Measurements from ENCODE around the gene CALY. TPM values are rescaled to one million over a fixed set of nuclear protein-coding genes. Genes with fewer than 3 reads are reported as not detected.

The CALY gene
- total RNA-seq, 1 experiment from 2014 or later, result not detected

- H3K4me1 ChIP-seq (ENCODE audit: insufficient read depth, low read length, poor library complexity, severe bottlenecking), result no peaks in the 10 kb centered on the region
- ChIA-PET CTCF (no interaction called here), POLR2A (ENCODE audit: low non-redundant PET) (no interaction called here)
- TF ChIP-seq EZH2 (IDR thresholded peaks at IDR 0.05; ENCODE audit: borderline replicate concordance, low read depth, low read length, poor library complexity, severe bottlenecking) (no peak), CTCF (conservative IDR thresholded peaks at IDR 0.05; ENCODE audit: low read depth, low read length) (no peak)
- no peak overlapping the region for H3K27ac ChIP-seq (ENCODE audit: low read depth, low read length, poor library complexity, severe bottlenecking)
- no peak overlapping the region for H3K4me3 ChIP-seq (ENCODE audit: low read depth, low read length, poor library complexity, severe bottlenecking)
- no peak for DNase-seq (ENCODE audit: low spot score)
- H3K36me3 ChIP-seq (ENCODE audit: insufficient read depth, low read length, poor library complexity, severe bottlenecking), result no peaks in the 10 kb centered on the region
- H3K27me3 ChIP-seq (replicated peaks; ENCODE audit: insufficient read depth, low read depth, low read length, poor library complexity), result no peaks in the 10 kb centered on the region
- intact Hi-C loops (cut with micrococcal nuclease; ENCODE audit: unreplicated experiment), result no loop called here
- no TSS peak for BruUV-seq (replicated peaks)
- H3K9me3 ChIP-seq (ENCODE audit: low read depth, low read length, poor library complexity, severe bottlenecking), result no peaks in the 10 kb centered on the region
Measured at GRCh38 chr10:133353202-133353959, 16.7 kb upstream of the CALY start.

DNA sequence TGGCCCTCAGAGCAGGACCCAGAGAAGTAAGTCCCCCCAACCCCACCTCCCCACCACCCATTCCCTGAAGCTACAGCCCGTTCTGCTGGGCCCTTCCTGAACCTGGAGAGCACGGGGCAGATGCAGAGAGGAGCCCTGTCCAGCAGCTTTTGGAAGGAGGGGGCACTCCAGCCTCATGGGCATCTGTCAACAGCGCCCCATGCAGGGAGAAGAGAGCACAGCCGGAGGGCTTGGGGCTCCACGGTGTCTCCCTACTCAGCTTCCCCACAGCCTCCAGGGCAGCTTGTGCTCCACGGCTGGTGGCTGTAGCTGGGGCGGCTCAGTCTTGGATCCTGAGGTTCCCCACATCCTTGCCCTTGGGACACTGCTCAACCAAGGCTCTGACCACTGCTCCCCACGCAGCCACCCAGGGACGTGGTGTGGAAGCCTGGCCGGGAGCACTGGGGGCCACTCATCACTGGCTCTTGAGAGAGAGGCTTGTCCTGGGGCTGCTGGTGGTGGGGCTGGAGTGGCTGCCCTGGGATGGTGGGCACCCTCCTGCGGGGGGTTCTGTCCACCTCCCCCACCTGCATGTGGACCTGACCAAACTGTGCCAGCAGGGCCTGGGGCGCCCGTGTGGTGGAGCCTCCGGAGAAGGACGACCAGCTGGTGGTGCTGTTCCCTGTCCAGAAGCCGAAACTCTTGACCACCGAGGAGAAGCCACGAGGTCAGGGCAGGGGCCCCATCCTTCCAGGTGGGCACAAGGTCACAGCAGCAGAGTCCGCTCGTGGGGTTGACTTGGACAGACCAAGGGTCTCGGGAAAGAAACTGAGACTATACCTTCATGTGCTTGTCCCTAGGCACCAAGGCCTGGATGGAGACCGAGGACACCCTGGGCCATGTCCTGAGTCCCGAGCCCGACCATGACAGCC lies 15.0 kb upstream of the CALY start:
- no TSS peak for BruUV-seq (replicated peaks)
- Histone ChIP-seq H3K9me3 (ENCODE audit: low read depth, low read length, poor library complexity, severe bottlenecking) (no peaks in the 10 kb centered on the region), H3K4me3 (ENCODE audit: low read depth, low read length, poor library complexity, severe bottlenecking) (no peak overlapping the region), H3K27ac (ENCODE audit: low read depth, low read length, poor library complexity, severe bottlenecking) (no peak overlapping the region), H3K27me3 (replicated peaks; ENCODE audit: insufficient read depth, low read depth, low read length, poor library complexity) (no peaks in the 10 kb centered on the region), H3K4me1 (ENCODE audit: insufficient read depth, low read length, poor library complexity, severe bottlenecking) (peaks cover 6% of the 10 kb centered on the region), H3K36me3 (ENCODE audit: insufficient read depth, low read length, poor library complexity, severe bottlenecking) (no peaks in the 10 kb centered on the region)
- POLR2A ChIA-PET (ENCODE audit: low non-redundant PET), result interaction anchor here (0.6 kb wide), 1 partner anchor 17 kb away, joined by 4 read pairs; no protein-coding TSS in a partner anchor
- CTCF ChIA-PET, result interaction anchor here (1.2 kb wide), 1 partner anchor 22 kb away, joined by 6 read pairs; no protein-coding TSS in a partner anchor
- no peak for DNase-seq (ENCODE audit: low spot score)
- intact Hi-C loops (cut with micrococcal nuclease; ENCODE audit: unreplicated experiment), result no loop called here
- TF ChIP-seq CTCF (conservative IDR thresholded peaks at IDR 0.05; ENCODE audit: low read depth, low read length) (0 out of 2 replicates have a peak, but pooled peaks have one; percentile 29), EZH2 (IDR thresholded peaks at IDR 0.05; ENCODE audit: borderline replicate concordance, low read depth, low read length, poor library complexity, severe bottlenecking) (no peak)

GRCh38 chr10:133350950-133351329 lies 14.2 kb upstream of the CALY start:
- no peaks in the 10 kb centered on the region for H3K27me3 ChIP-seq (replicated peaks; ENCODE audit: insufficient read depth, low read depth, low read length, poor library complexity)
- no peak for DNase-seq (ENCODE audit: low spot score)
- TF ChIP-seq EZH2 (IDR thresholded peaks at IDR 0.05; ENCODE audit: borderline replicate concordance, low read depth, low read length, poor library complexity, severe bottlenecking) (no peak), CTCF (conservative IDR thresholded peaks at IDR 0.05; ENCODE audit: low read depth, low read length) (no peak)
- H3K36me3 ChIP-seq (ENCODE audit: insufficient read depth, low read length, poor library complexity, severe bottlenecking), result no peaks in the 10 kb centered on the region
- H3K4me3 ChIP-seq (ENCODE audit: low read depth, low read length, poor library complexity, severe bottlenecking), result no peak overlapping the region
- ChIA-PET CTCF (interaction anchor here (1.2 kb wide), 1 partner anchor 22 kb away, joined by 6 read pairs; no protein-coding TSS in a partner anchor), POLR2A (ENCODE audit: low non-redundant PET) (no interaction called here)
- no TSS peak for BruUV-seq (replicated peaks)
- no peak overlapping the region for H3K27ac ChIP-seq (ENCODE audit: low read depth, low read length, poor library complexity, severe bottlenecking)
- peaks cover 6% of the 10 kb centered on the region for H3K4me1 ChIP-seq (ENCODE audit: insufficient read depth, low read length, poor library complexity, severe bottlenecking)
- intact Hi-C loops (cut with micrococcal nuclease; ENCODE audit: unreplicated experiment), result no loop called here
- no peaks in the 10 kb centered on the region for H3K9me3 ChIP-seq (ENCODE audit: low read depth, low read length, poor library complexity, severe bottlenecking)
